ENCODE results near the gene CAMP. TPM values are rescaled to one million over a fixed set of nuclear protein-coding genes. Genes with fewer than 3 reads are reported as not detected.
"Not testable (repeated sequence)": the region's sequence is repeated elsewhere in the genome, so short reads cannot be mapped to it uniquely, and the experiment has no call there.

Gene CAMP
- total RNA-seq, 1 donor from 2014 or later, result not detected

DNA sequence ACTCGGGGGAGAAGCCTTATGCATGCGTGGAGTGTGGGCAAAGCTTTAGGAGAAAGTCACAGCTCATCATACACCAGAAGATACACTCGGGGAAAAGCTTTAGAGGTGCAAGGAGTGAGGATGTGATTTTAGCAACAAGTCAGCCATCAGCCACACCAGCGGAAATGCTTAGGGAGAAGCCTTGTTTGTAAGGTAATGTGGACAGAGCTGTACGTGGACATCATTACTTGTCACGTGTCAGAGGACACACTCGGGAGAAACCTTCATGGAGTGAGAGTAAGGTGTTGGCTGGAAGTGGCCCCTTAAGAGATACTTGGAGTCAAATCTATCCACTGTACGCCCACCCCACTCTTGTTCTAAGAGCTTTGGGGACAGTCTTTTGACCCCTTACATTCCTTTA lies 46.3 kb downstream of the CAMP start:
- Histone ChIP-seq H4K20me1 (ENCODE audit: low read depth) (no peaks in the 10 kb centered on the region), H2AFZ (replicated peaks) (no peak overlapping the region), H3K4me2 (no peak overlapping the region), H3K4me1 (no peaks in the 10 kb centered on the region), H3K27me3 (no peaks in the 10 kb centered on the region), H3K36me3 (no peaks in the 10 kb centered on the region), H3K27ac (no peak overlapping the region), H3K4me3 (no peak overlapping the region), H3K9me3 (ENCODE audit: low read depth) (no peaks in the 10 kb centered on the region), H3F3A (ENCODE audit: low read depth) (peaks cover 19% of the 10 kb centered on the region), H3K79me2 (ENCODE audit: low read depth) (no peaks in the 10 kb centered on the region), H3K9ac (no peak overlapping the region)
- peaks cover 54% of the 10 kb centered on the region for H3K36me3 Mint-ChIP-seq
- peak overlapping the region; percentile 83 for H3K27ac Mint-ChIP-seq
- no peak for DNase-seq (ENCODE audit: low spot score)
- peaks cover 6% of the 10 kb centered on the region for H3K27me3 Mint-ChIP-seq (ENCODE audit: insufficient read depth, low read depth)
- TF ChIP-seq EZH2 (IDR thresholded peaks at IDR 0.05) (no peak), EZH2phosphoT487 (IDR thresholded peaks at IDR 0.05) (no peak)
- TF ChIP-seq, protein P1, sequence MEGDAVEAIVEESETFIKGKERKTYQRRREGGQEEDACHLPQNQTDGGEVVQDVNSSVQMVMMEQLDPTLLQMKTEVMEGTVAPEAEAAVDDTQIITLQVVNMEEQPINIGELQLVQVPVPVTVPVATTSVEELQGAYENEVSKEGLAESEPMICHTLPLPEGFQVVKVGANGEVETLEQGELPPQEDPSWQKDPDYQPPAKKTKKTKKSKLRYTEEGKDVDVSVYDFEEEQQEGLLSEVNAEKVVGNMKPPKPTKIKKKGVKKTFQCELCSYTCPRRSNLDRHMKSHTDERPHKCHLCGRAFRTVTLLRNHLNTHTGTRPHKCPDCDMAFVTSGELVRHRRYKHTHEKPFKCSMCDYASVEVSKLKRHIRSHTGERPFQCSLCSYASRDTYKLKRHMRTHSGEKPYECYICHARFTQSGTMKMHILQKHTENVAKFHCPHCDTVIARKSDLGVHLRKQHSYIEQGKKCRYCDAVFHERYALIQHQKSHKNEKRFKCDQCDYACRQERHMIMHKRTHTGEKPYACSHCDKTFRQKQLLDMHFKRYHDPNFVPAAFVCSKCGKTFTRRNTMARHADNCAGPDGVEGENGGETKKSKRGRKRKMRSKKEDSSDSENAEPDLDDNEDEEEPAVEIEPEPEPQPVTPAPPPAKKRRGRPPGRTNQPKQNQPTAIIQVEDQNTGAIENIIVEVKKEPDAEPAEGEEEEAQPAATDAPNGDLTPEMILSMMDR (IDR thresholded peaks at IDR 0.05), result no peak
- H3K4me3 Mint-ChIP-seq, result no peak overlapping the region
- H3K9me3 Mint-ChIP-seq, result peaks cover 3% of the 10 kb centered on the region
- H3K4me1 Mint-ChIP-seq, result peaks cover 26% of the 10 kb centered on the region

DNA sequence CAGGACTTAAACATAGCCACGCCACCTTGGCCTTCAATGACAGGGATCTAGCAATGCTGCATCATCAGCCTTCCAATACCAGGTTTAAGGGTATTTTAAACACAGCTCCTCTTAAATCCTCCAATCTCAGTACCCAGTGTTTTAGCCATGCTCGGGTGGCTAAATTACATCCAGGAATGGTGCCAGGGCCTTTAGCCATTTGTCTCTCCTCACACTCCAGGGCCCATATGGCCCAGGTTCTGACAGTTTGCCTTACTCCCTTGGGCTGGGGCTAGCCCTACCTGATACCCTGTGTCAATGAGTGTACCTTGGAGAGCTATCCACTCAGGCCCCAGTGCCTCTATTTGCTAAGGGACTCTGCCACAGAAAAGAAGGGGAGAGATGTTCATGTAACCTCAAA lies 47.0 kb downstream of the CAMP start:
- Mint-ChIP-seq H3K4me1 (peaks cover 26% of the 10 kb centered on the region), H3K27me3 (ENCODE audit: insufficient read depth, low read depth) (peaks cover 6% of the 10 kb centered on the region), H3K36me3 (peaks cover 54% of the 10 kb centered on the region), H3K4me3 (no peak overlapping the region), H3K9me3 (peaks cover 3% of the 10 kb centered on the region), H3K27ac (no peak overlapping the region)
- Histone ChIP-seq H3K4me1 (no peaks in the 10 kb centered on the region), H3K79me2 (ENCODE audit: low read depth) (no peaks in the 10 kb centered on the region), H3F3A (ENCODE audit: low read depth) (peaks cover 19% of the 10 kb centered on the region), H3K9me3 (ENCODE audit: low read depth) (no peaks in the 10 kb centered on the region), H3K27ac (no peak overlapping the region), H3K4me2 (no peak overlapping the region), H4K20me1 (ENCODE audit: low read depth) (no peaks in the 10 kb centered on the region), H2AFZ (replicated peaks) (no peak overlapping the region), H3K27me3 (no peaks in the 10 kb centered on the region), H3K36me3 (no peaks in the 10 kb centered on the region), H3K4me3 (no peak overlapping the region), H3K9ac (no peak overlapping the region)
- no peak for DNase-seq (ENCODE audit: low spot score)
- TF ChIP-seq, protein P1 (IDR thresholded peaks at IDR 0.05), result no peak

DNA sequence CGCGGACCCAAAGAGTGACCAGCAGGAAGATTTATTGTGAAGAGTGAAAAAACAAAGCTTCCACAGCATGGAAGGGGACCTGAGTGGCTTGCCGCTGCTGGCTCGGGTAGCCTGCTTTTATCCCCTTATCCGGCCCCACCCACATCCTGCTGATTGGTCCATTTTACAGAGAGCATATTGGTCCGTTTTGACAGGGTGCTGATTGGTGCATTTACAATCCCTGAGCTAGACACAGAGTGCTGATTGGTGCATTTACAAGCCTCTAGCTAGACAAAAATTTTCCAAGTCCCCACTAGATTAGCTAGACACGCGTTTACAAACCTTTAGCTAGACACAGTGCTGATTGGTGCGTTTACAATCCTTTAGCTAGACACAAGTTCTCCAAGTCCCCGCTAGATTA lies 47.9 kb downstream of the CAMP start:
- H3K27me3 Mint-ChIP-seq (ENCODE audit: insufficient read depth, low read depth); H3K9ac ChIP-seq; H4K20me1 ChIP-seq (ENCODE audit: low read depth); H3K27me3 ChIP-seq; H3K4me3 ChIP-seq; H3K4me3 Mint-ChIP-seq; DNase-seq (ENCODE audit: low spot score); H3K4me1 ChIP-seq; H3K4me2 ChIP-seq; H3K27ac Mint-ChIP-seq; H2AFZ ChIP-seq (replicated peaks); H3K9me3 Mint-ChIP-seq; H3K79me2 ChIP-seq (ENCODE audit: low read depth); H3K36me3 ChIP-seq; H3K9me3 ChIP-seq (ENCODE audit: low read depth); H3K27ac ChIP-seq: not testable (repeated sequence)
- H3F3A ChIP-seq (ENCODE audit: low read depth), result peaks cover 19% of the 10 kb centered on the region
- peaks cover 26% of the 10 kb centered on the region for H3K4me1 Mint-ChIP-seq
- H3K36me3 Mint-ChIP-seq, result peaks cover 50% of the 10 kb centered on the region

DNA sequence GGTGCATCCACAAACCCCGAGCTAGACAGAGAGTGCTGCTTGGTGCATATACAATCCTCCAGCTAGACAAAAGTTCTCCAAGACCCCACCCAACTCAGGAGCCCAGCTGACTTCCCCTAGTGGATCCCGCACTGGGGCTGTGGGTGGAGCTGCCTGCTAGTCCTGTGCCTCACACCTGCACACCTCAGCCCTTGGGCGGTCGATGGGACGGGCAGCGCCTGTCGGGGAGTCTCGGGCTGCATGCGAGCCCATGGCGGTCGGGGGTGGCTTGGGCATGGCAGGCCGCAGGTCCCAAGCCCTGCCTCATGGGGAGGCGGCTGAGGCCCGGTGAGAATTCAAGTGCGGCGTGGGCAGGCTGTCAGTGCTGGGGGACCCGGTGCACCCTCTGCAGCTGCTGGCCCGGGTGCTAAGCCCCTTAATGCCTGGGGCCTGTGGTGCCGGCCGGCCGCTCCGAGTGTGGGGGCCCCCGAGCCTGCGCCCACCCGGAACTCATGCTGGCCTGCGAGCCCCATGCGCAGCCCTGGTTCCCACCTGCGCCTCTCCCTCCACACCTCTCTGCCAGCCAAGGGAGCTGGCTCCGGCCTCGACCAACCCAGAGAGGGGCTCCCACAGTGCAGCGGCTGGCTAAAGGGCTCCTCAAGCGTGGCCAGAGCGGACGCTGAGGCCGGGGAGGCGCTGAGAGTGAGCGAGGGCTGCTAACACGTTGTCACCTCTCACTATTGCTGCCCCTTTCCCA lies 48.6 kb downstream of the CAMP start:
- peaks cover 6% of the 10 kb centered on the region for H3K27me3 Mint-ChIP-seq (ENCODE audit: insufficient read depth, low read depth)
- H3K27ac Mint-ChIP-seq, result no peak overlapping the region
- Histone ChIP-seq H4K20me1 (ENCODE audit: low read depth) (no peaks in the 10 kb centered on the region), H3K27ac (no peak overlapping the region), H3F3A (ENCODE audit: low read depth) (peaks cover 19% of the 10 kb centered on the region), H3K9ac (no peak overlapping the region), H3K4me2 (no peak overlapping the region), H3K4me1 (peaks cover 5% of the 10 kb centered on the region), H3K4me3 (no peak overlapping the region), H2AFZ (replicated peaks) (no peak overlapping the region), H3K27me3 (no peaks in the 10 kb centered on the region), H3K79me2 (ENCODE audit: low read depth) (no peaks in the 10 kb centered on the region), H3K9me3 (ENCODE audit: low read depth) (no peaks in the 10 kb centered on the region), H3K36me3 (no peaks in the 10 kb centered on the region)
- H3K9me3 Mint-ChIP-seq, result peaks cover 3% of the 10 kb centered on the region
- TF ChIP-seq EZH2phosphoT487 (IDR thresholded peaks at IDR 0.05), result no peak
- TF ChIP-seq, protein P1 (IDR thresholded peaks at IDR 0.05), result no peak
- TF ChIP-seq EZH2 (IDR thresholded peaks at IDR 0.05), result no peak
- no peak for DNase-seq (ENCODE audit: low spot score)
- peaks cover 26% of the 10 kb centered on the region for H3K4me1 Mint-ChIP-seq
- H3K36me3 Mint-ChIP-seq, result peaks cover 44% of the 10 kb centered on the region
- H3K4me3 Mint-ChIP-seq, result no peak overlapping the region
